B cell (primary cell): ENCODE measurements around the gene COPZ1. TPM values are rescaled to one million over a fixed set of nuclear protein-coding genes. Genes with fewer than 3 reads are reported as not detected.

Experiments used
- ATAC-seq: fragments of 200-7000 bp; cut with Tn5 transposase; one replicate; pipeline ENCODE4 v1.10.0; 2021; ENCODE audit warnings: low read depth, mild to moderate bottlenecking, moderate number of reproducible peaks, moderate library complexity
- CTCF ChIA-PET: fragments of 350-600 bp; sonication (Branson Sonifier 250); formaldehyde crosslinking; loops from one replicate; lab custom pipeline; 2021; ENCODE audit warnings: antibody characterized with exemption, inconsistent platforms; lab: Charles Lee
- POLR2A ChIA-PET: fragments of 350-600 bp; sonication (Branson Sonifier 250); formaldehyde crosslinking; loops from one replicate; lab custom pipeline; 2021; ENCODE audit warnings: antibody characterized with exemption; lab: Charles Lee
- DNase-seq: peaks from one replicate; pipeline ENCODE4 v3.0.0; 2013
- H2AFZ ChIP-seq: 2 replicates; pipeline ENCODE4 v1.6.1; 2012; ENCODE audit warnings: mild to moderate bottlenecking, low read depth, low read length; ENCODE audit not compliant: insufficient read depth, poor library complexity, severe bottlenecking
- H3K27ac ChIP-seq, 2 donors: 1 replicate in 1 of 2; 2 replicates in 1 of 2; pipeline ENCODE4 v1.5.1; 2012 to 2013; ENCODE audit warnings: low read length in 2 of 2, mild to moderate bottlenecking in 2 of 2, moderate library complexity in 1 of 2
- H3K27me3 ChIP-seq, 4 experiments: fragments of 200-600 bp in 1 of 4; sonication (generic) in 1 of 4; replicated peaks in 1 of 4; 1 replicate in 2 of 4; 2 replicates in 2 of 4; pipeline versions ENCODE4 v1.6.1 to v1.7.0; 2013 to 2016; ENCODE audit warnings: low read length in 3 of 4, mild to moderate bottlenecking in 2 of 4, mixed read lengths in 1 of 4, moderate library complexity in 1 of 4; ENCODE audit not compliant: insufficient read depth in 4 of 4, control insufficient read depth in 3 of 4; ENCODE audit errors: control extremely low read depth in 1 of 4
- H3K36me3 ChIP-seq, 2 experiments: replicated peaks in 1 of 2; 1 replicate in 1 of 2; 2 replicates in 1 of 2; pipeline versions ENCODE4 v1.6.1 to v1.7.1; 2013; ENCODE audit warnings: low read length in 1 of 2; ENCODE audit not compliant: insufficient read depth in 2 of 2, control insufficient read depth in 1 of 2; ENCODE audit errors: control extremely low read depth in 1 of 2, extremely low read depth in 1 of 2
- H3K4me1 ChIP-seq, 2 donors: fragments of 200-600 bp in 1 of 2; sonication (generic) in 1 of 2; 1 replicate in 1 of 2; 2 replicates in 1 of 2; pipeline versions ENCODE4 v1.5.1 to v1.6.1; 2013 to 2017; ENCODE audit warnings: low read length in 2 of 2; ENCODE audit not compliant: control insufficient read depth in 2 of 2, insufficient read depth in 2 of 2
- H3K4me2 ChIP-seq: replicated peaks from 2 replicates; pipeline ENCODE3; 2012; ENCODE audit warnings: mild to moderate bottlenecking, low read depth, low read length; ENCODE audit not compliant: poor library complexity, severe bottlenecking
- H3K4me3 ChIP-seq, 5 experiments: fragments of 200-600 bp in 1 of 5; sonication (generic) in 1 of 5; 1 replicate in 3 of 5; 2 replicates in 2 of 5; pipeline versions ENCODE4 v1.5.1 to v1.7.0; 2011 to 2016; ENCODE audit warnings: low read length in 4 of 5, mild to moderate bottlenecking in 4 of 5, low read depth in 2 of 5, control low read depth in 1 of 5, moderate library complexity in 1 of 5; ENCODE audit not compliant: insufficient read depth in 1 of 5; ENCODE audit errors: control extremely low read depth in 1 of 5, extremely low read depth in 1 of 5
- H3K79me2 ChIP-seq: fragments of 200-600 bp; sonication (generic); one replicate; pipeline ENCODE4 v1.6.0; 2016; ENCODE audit warnings: low read length; ENCODE audit not compliant: control insufficient read depth, insufficient read depth
- H3K9ac ChIP-seq: fragments of 200-600 bp; sonication (generic); 2 replicates; pipeline ENCODE4 v1.6.1; 2017; ENCODE audit warnings: mild to moderate bottlenecking, low read length, moderate library complexity
- H3K9me3 ChIP-seq, 3 donors: one replicate each; pipeline versions ENCODE4 v1.6.1 to v1.7.1; 2013; ENCODE audit warnings: low read length in 2 of 3; ENCODE audit not compliant: control insufficient read depth in 2 of 3, insufficient read depth in 1 of 3; ENCODE audit errors: control extremely low read depth in 1 of 3
- H4K20me1 ChIP-seq: 2 replicates; pipeline ENCODE4 v1.6.0; 2012; ENCODE audit warnings: mild to moderate bottlenecking, low read length; ENCODE audit not compliant: insufficient read depth, control insufficient read depth, poor library complexity, severe bottlenecking
- H3K27ac Mint-ChIP-seq: one replicate; pipeline ENCODE4 v1.8.0; 2021; ENCODE audit warnings: mixed read lengths
- H3K27me3 Mint-ChIP-seq: one replicate; pipeline ENCODE4 v1.8.0; 2021; ENCODE audit warnings: mixed read lengths
- H3K4me1 Mint-ChIP-seq: one replicate; pipeline ENCODE4 v1.8.0; 2021; ENCODE audit warnings: mixed read lengths
- H3K4me3 Mint-ChIP-seq: one replicate; pipeline ENCODE4 v1.8.0; 2021; ENCODE audit warnings: mixed read lengths
- H3K9me3 Mint-ChIP-seq: one replicate; pipeline ENCODE4 v1.8.0; 2022; ENCODE audit warnings: mixed read lengths; ENCODE audit not compliant: insufficient read depth
- CTCF ChIP-seq: fragments of 200-600 bp; IDR thresholded peaks from one replicate; pipeline ENCODE4 v1.8.0; 2022; ENCODE audit warnings: antibody characterized with exemption, mild to moderate bottlenecking
- EZH2 ChIP-seq: IDR thresholded peaks from 2 replicates; pipeline ENCODE4 v1.6.1; 2012; ENCODE audit warnings: borderline replicate concordance, low read depth, mild to moderate bottlenecking, moderate library complexity, low read length; ENCODE audit not compliant: insufficient read depth, poor library complexity, severe bottlenecking
- WGBS: methylation state at CpG from one replicate; pipeline ENCODE4 v1.1.5; 2013; ENCODE audit warnings: missing lambda C conversion rate; ENCODE audit not compliant: insufficient coverage; 5-methylcytosine and 5-hydroxymethylcytosine counted together
- intact Hi-C: fragments of 100-400 bp; cut with micrococcal nuclease; formaldehyde crosslinking; loops from one replicate; pipeline ENCODE4 v1.10.0; 2022
- polyA plus RNA-seq: library from polyadenylated mRNA; depleted of rRNA; stranded (reverse); fragments of >200 nt; gene quantifications from 2 replicates; pipeline ENCODE4 v1.2.3, GENCODE V29; 2012
- total RNA-seq, 2 donors: library from RNA; stranded (reverse); fragments of 120-200 nt in 1 of 2; gene quantifications; 1 replicate in 1 of 2; 2 replicates in 1 of 2; pipeline versions ENCODE4 v1.2.3 to v1.2.4, GENCODE V29; 2013 to 2022

COPZ1 gene
- total and polyA plus RNA-seq, 2 donors (not counting 1 experiment from before 2014, with no cell fraction given), result 54.9 to 72.1 TPM

GRCh38 chr12:54300732-54301427 is 24.1 kb upstream of the COPZ1 start, which contains the start of gene NFE2:
TSS of gene NFE2 (minus strand) at chr12:54301015. CDS start at chr12:54295248, 5,767 bp downstream.
- H3K4me3 Mint-ChIP-seq, result peak within 1 kb of the TSS; percentile 53
- ATAC-seq, result peak; percentile 31
- whole genome bisulfite sequencing, result 5% methylated on average over 24 of the region's 26 CpGs
- CTCF ChIA-PET, result interaction anchor here (0.7 to 3.2 kb wide), 9 partner anchors 9 to 312 kb away, joined by 3 to 17 read pairs (median 6); partner anchors contain the start of gene COPZ1
- Histone ChIP-seq H3K9ac (peak within 1 kb of the TSS; percentile 55), H2AFZ (peak within 1 kb of the TSS; percentile 70), H3K36me3 (no peaks in the 10 kb centered on the region), H4K20me1 (no peaks in the 10 kb centered on the region), H3K4me3 (peak within 1 kb of the TSS in 4 of 5 experiments; percentile 17 to 58 (median 28)), H3K27ac (no peak within 1 kb of the TSS), H3K27me3 (peaks cover 0 to 45% (median 30%) of the 10 kb centered on the region in 4 experiments), H3K79me2 (no peaks in the 10 kb centered on the region), H3K4me1 (peaks cover 46% of the 10 kb centered on the region in 2 donors), H3K4me2 (peak within 1 kb of the TSS; percentile 78), H3K9me3 (peaks cover 0 to 5% (median 0%) of the 10 kb centered on the region in 3 donors)
- intact Hi-C loops, result no loop called here
- peaks cover 47% of the 10 kb centered on the region for H3K4me1 Mint-ChIP-seq
- H3K9me3 Mint-ChIP-seq, result no peaks in the 10 kb centered on the region
- DNase-seq, result peak; percentile 21
- TF ChIP-seq EZH2 (no peak), CTCF (no peak)
- peaks cover 55% of the 10 kb centered on the region for H3K27me3 Mint-ChIP-seq
- POLR2A ChIA-PET, result interaction anchor here (1.1 to 1.5 kb wide), 2 partner anchors 9 to 21 kb away, joined by 3 read pairs; partner anchors contain the start of gene CBX5
- H3K27ac Mint-ChIP-seq, result no peak within 1 kb of the TSS
